GM12872 (cell line): Measurements from ENCODE around the gene TCHHL1.

Experiments
- CTCF ChIP-seq: IDR thresholded peaks from 3 replicates; pipeline ENCODE4 v1.5.1; 2011; ENCODE audit warnings: low read depth, mild to moderate bottlenecking, low read length, moderate library complexity; ENCODE audit not compliant: insufficient read depth

The TCHHL1 gene

DNA sequence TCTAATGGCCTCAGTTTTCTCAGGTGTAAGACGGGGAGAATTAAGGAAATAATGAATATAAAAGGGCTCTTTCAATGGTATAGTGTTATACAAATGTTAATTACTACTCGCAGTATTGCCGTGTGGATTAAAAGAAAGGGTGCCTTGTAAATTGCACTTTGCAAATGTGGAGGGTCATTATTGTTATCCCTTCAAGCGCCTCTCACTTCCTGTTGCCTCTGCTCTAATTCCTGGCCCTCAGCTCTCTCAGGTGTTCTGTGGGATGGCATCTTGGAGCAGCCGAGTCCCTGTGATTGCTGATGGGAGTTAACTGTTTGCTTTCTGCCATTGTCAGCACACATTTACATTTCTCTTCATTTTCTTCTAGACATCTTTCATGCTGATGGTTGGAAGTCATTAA lies 45.0 kb downstream of the TCHHL1 start:
- TF ChIP-seq CTCF, result no peak

GRCh38 chr1:152042030-152042429 lies 46.8 kb downstream of the TCHHL1 start:
- TF ChIP-seq CTCF, result no peak

DNA sequence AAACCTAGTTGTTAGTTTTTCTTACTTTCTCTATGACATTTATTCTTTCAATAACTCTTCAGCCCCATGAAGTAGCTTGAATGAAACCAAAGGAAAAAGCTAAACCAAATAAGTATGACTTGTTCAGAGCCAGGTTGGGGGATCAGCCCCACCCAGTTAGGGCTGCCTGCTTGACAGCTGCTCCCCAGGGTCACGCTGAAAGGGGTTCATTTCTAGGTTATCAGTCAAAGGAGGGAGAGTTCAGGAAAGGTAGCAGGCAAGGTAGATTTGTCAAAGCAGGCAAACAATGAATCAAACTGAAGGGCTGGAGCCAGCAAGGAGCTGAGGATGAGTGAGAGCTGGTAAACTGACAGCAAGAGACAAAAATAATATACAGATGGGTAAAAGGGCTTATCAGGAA lies 49.0 kb downstream of the TCHHL1 start:
- no peak for TF ChIP-seq CTCF

DNA sequence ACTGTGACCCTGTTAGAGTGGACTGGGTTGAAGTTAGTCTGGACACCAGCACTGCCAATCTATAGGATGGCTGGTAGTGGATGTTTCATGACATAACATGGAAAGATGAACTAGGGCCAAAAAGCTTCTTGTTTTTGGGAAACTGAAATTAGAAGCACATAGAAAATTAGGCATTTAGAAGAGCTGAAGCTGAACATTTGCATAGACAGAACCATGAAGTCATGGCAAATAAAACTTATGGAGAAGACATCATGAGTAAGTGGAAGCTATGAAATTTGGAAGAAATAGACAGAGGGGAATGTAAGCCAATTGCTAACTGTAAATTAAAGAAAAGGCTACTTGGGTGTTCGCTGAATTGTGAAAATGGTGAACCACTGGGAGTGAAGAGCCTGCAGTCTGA lies 49.4 kb downstream of the TCHHL1 start:
- no peak for TF ChIP-seq CTCF

DNA sequence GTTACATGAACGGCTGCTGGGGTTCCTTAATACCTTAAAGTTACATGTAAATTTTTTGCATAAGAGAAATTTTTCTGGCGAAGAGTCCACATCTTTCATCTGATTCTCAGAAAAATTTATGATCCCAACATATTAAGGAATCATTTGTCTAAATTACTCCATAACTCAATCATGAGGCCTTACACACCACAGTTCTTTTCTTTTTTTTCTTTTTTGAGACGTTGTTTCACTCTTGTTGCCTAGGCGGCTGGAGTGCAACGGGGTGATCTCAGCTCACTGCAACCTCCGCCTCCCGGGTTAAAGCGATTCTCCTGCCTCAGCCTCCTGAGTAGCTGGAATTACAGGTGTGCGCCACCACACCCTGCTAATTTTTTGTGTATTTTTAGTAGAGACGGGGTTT lies 50.0 kb downstream of the TCHHL1 start:
- no peak for TF ChIP-seq CTCF

GRCh38 chr1:152036267-152037216 lies 52.3 kb downstream of the TCHHL1 start, which contains the start of gene S100A11:
TSS of gene S100A11 (minus strand) at chr1:152037004. CDS start at chr1:152036915, 89 bp downstream.
- no peak for TF ChIP-seq CTCF

- no peak for TF ChIP-seq CTCF
Observed at GRCh38 chr1:152035539-152036266, 53.2 kb downstream of the TCHHL1 start.
